ENCODE measurements around the gene SLCO2B1.
A peak's percentile ranks its signal among the peaks of the same experiment; 100 is the strongest.

SLCO2B1 gene

GRCh38 chr11:75145196-75145971 is 5.5 kb upstream of the SLCO2B1 start:
- no peak for DNase-seq (ENCODE audit: low spot score)

- no peak for DNase-seq (ENCODE audit: low spot score)
Measured at GRCh38 chr11:75145972-75146519, 4.9 kb upstream of the SLCO2B1 start.

- DNase-seq (ENCODE audit: low spot score), result no peak
Measured at GRCh38 chr11:75146711-75147110, 4.2 kb upstream of the SLCO2B1 start.

GRCh38 chr11:75147191-75147874 is 3.6 kb upstream of the SLCO2B1 start:
- no peak for DNase-seq (ENCODE audit: low spot score)

DNA sequence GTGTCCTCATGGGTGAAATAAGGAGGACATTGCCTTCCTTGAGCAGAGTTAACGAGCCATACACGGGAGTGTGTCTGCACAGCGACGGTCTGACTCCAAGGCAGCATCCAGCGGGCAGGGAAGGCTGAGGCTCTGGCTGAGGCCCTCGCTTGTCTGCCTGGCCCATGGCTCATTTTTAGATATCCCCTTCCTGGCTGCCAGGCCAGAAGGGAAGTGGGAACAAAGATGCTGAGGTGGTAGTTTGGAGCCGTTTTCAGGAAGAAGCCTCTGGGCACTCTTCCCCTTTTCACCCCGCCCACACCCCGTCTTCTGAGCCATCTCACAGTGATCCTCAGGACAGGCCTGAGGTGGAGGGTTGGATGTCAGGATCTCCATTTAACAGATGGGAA is 3.0 kb upstream of the SLCO2B1 start:
- DNase-seq (ENCODE audit: low spot score), result peak; percentile 48

GRCh38 chr11:75148436-75148983 is 2.4 kb upstream of the SLCO2B1 start:
- no peak for DNase-seq (ENCODE audit: low spot score)

DNA sequence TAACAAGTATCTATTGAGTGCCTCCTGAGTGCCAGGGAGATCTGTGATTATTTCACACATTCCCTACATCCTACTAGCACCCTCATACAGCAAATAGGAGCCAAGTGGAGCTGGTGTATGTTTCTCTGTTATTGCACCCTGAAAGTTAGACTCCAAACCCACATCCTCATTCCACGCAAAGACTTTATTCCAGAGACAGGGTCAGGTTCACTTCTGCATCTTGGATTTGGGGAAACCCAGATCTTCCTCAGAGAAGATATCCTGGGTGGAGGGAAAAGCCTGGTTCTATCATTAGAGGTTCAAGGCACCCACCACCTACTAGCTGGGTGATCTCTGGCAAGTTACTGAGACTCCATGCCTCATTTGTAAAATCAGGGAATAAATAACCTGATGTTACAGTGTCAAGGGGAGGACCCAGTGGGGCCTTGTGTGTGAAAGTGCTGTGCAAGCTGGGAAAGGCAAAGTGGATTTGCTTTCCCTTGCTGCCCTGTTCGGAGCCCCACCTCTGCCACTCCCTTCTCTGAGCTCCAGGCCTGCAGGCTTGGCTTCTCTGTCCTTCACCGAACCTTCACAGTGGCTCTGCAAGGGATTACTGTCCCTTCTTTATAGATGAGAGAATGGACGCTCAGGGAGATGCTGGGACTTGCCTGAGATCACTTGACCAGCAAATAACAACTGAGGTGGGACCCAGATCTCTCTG is 991 bp upstream of the SLCO2B1 start:
- DNase-seq (ENCODE audit: low spot score), result no peak

- DNase-seq (ENCODE audit: low spot score), result no peak
Measured at GRCh38 chr11:75151346-75152047, 590 bp downstream of the SLCO2B1 start.

DNA sequence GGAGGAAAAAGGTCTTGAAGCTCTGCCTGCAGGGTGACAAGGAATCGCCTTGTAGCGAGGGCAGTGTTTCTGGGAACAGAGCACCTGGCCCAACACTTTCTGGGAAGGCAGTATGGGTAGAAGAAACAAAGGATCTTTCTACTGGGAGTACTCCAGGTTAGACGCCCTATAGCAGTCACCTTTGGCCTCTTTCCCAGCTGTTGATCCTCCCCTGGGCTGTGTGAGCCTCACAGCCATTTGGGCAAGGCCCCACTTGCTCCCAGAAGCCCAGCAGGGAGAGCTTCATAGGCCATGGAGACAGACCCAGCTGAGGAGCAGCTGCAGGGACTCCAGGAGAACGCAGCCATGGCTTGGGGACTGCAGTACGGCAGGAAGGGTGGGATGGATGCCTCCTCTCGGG is 1.2 kb downstream of the SLCO2B1 start:
- no peak for DNase-seq (ENCODE audit: low spot score)

- DNase-seq (ENCODE audit: low spot score), result no peak
Measured at GRCh38 chr11:75152651-75153427, 1.9 kb downstream of the SLCO2B1 start.

DNA sequence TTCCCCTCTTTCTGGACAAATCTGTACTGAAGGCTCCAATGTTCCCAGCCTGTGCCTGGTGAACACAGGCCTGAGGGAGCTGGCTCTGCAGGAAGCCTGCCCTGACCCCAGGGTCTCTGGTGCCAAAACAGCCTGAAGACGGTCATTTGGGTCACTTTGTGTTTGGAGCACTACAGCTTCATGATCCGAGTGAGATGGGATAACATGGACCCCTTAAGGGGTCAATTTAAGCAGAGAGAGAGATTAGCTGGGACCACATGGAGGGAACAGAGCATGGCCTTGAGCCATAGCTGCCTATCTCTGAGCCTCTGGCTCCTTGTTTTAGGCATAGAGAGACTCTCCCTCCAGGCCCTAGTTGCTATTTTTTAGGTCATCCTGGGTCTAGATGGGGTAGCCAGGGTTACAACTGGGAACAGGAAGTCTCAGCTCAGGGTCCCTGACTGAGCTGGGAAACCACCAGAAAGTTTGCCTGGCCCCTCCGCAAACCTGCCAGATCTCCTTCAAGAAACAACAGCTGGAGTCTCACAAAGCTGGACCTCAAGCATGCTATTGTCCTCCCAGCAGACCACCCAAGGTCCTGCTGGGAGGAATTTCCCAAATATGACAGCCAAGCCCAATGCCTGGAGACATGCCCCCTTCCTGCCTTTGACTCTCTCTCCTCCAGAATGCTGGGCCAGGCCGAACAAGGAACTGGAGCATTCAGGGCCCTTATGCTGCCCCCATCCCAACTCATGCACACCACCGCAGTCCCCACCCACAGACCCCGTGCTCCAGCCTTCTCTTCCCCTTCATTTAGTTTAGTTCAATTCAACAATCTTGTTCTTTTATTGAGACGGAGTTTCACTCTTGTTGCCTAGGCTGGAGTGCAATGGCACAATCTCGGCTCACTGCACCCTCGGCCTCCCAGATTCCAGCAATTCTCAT is 4.0 kb downstream of the SLCO2B1 start:
- no peak for DNase-seq (ENCODE audit: low spot score)

GRCh38 chr11:75155570-75156422 is 4.9 kb downstream of the SLCO2B1 start:
- DNase-seq (ENCODE audit: low spot score), result no peak

DNA sequence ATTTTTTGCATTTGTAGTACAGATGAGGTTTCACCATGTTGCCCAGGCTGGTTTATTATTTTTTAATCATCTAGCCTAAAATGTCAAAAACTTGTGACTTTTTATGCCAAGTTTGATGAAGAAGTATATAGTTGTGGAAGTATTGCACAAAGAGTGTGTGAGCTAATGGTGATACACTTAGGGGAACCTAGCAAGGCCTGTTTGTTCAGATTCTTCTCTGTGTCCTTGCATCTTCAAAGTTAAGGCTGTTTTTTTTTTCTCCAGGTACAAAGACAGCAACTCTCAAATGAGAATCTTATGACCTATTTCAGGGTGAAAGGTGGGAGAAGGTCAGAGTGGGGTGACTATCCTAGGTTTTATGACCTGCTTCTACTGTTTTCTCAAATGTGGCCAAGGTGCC is 7.3 kb downstream of the SLCO2B1 start:
- DNase-seq (ENCODE audit: low spot score), result no peak

GRCh38 chr11:75158696-75159150 is 7.8 kb downstream of the SLCO2B1 start:
- DNase-seq (ENCODE audit: low spot score), result no peak

GRCh38 chr11:75159151-75159953 is 8.4 kb downstream of the SLCO2B1 start:
- no peak for DNase-seq (ENCODE audit: low spot score)

DNA sequence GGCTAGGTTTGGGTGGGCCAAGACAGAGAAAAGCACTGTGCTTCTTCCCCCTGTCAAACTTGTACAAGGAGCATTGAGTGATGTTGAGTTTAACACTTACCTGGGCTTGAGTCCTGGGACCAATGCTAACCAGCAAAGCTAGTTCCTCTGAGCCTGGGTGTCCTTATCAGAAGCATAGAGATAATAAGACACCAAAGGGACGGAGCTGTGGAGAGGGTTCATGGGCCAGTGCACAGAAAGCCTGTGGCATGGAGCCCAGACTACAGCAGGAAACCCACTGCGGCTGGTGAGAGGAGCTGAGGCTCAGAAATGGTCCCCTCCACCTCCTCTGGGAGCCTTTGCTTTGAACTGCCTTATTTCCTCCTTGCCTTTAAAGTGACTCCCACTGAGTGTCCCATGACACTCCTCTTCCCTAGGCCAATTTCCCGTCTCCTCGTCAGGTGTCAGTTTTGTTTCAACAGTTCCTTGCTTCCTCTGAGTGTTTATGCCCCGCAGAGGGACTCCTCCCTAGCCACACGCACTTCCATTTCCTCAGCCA is 9.4 kb downstream of the SLCO2B1 start:
- no peak for DNase-seq (ENCODE audit: low spot score)

DNA sequence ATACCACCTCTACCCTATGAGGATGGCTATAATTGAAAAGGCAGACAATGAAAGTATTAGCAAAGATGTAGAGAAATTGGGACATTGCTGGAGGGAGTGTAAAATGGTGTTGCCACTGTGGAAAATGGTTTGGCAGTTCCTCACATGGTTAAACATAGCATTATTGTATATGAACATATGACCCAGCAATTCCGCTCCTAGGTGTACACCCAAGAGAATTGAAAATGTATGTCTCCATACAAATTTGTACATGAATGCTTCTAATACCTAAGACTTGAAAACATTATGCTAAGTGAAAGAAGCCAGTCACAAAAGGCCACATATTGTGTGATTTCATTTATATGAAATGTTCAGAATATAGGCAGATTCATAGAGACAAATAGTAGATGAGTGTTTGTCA is 10.0 kb downstream of the SLCO2B1 start:
- no peak for DNase-seq (ENCODE audit: low spot score)
